ENCODE results near the gene ZNF610. TPM values are rescaled to one million over a fixed set of nuclear protein-coding genes. Genes with fewer than 3 reads are reported as not detected.
A peak's percentile ranks its signal among the peaks of the same experiment; 100 is the strongest.
"Not testable (repeated sequence)": the region's sequence is repeated elsewhere in the genome, so short reads cannot be mapped to it uniquely, and the experiment has no call there.

ZNF610 gene
- total RNA-seq = 1 to 10 TPM; 2.4 to 2.9 TPM

DNA sequence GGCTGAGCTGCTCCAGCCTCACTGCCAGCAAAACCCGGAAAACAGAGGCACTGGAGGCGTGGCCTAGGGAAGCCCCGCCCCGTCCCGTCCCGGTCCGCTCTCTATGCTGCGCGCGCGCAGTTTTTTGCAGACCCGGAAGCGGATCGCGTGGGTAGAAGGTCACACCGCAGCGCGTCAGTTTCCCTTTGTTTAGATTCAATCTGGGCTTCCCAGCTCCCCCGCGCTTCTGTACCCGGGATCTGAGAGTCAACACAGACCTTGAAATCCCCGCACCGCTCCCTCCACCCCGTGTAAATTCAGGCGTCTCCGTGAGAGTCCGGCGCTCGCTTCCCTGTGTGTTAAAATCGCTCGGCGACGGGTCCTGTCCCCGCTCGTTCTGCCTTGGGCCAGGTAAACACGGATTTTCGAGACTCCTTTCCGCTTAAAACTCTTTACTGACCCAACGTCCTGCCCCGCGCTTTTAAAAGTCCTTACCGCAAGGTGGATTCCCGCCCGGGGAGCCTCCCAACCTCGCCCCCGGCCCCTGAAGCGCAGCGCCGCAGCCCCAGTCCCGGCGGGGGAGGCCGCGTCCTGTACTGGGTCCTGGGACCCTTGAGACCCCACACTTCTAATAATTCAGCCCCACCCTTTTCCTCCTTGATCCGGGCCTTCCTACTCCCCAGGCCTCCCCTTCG, at the start of gene ZNF610:
TSS of gene ZNF610 (plus strand) at position 127 of the 674 bp plus-strand sequence. CDS start 12,930 bp downstream, outside the sequence.
- Mint-ChIP-seq H3K4me1 (peaks cover 5% of the 10 kb centered on the region), H3K4me3 (peak within 1 kb of the TSS; percentile 88), H3K27ac (peak within 1 kb of the TSS; percentile 97), H3K36me3 (peaks cover 40% of the 10 kb centered on the region), H3K27me3 (no peaks in the 10 kb centered on the region), H3K9me3 (peaks cover 24% of the 10 kb centered on the region)
- peak; percentile 91 for DNase-seq

DNA sequence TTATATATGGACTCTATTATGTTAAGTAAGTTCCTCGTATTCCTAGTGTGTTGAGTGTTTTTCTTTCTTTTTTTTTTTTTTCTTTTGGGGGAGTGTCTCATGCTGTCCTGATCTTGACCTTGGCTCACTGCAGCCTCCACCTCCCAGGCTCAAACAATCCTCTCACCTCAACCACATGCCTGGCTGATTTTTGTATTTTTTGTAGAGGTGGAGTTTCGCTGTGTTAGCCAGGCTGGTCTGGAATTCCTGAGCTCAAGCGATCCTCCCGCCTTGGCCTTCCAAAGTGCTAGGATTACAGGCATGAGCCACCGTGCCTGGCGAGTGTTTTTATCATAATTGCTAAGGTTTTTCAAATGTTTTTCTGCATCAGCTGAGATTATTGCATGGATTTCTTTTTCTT, 49.8 kb upstream of the ZNF610 start:
- DNase-seq = no peak
- no peak overlapping the region for H3K27ac Mint-ChIP-seq

DNA sequence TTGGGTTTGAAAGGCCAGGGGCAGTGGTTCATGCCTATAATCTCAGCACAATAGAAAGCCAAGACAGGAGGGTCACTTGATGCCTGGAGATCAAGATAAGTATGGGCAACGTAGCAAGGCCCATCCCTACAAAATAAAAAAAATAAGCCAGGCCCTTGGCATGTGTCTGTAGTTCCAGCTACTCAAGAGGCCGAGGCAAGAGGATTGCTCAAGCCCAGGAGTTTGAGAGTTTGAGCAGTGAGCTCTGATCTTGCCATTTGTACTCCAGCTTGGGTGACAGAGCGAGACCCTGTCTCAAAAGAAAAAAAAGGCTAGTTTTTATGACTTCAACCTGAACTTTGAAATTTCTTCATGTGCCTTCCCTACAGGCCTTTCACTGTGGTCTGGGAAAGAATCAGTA, 44.3 kb upstream of the ZNF610 start:
- H3K4me3 Mint-ChIP-seq = no peak overlapping the region
- H3K36me3 Mint-ChIP-seq = peaks cover 80% of the 10 kb centered on the region
- no peaks in the 10 kb centered on the region for H3K27me3 Mint-ChIP-seq
- H3K9me3 Mint-ChIP-seq = peaks cover 49% of the 10 kb centered on the region
- no peak for DNase-seq
- peaks cover 2% of the 10 kb centered on the region for H3K4me1 Mint-ChIP-seq
- no peak overlapping the region for H3K27ac Mint-ChIP-seq

More for the DNA sequence above, 49.8 kb upstream of the ZNF610 start:
- Mint-ChIP-seq H3K9me3 (peaks cover 52% of the 10 kb centered on the region), H3K36me3 (peaks cover 98% of the 10 kb centered on the region), H3K27me3 (no peaks in the 10 kb centered on the region), H3K4me1 (no peaks in the 10 kb centered on the region), H3K4me3 (no peak overlapping the region)

DNA sequence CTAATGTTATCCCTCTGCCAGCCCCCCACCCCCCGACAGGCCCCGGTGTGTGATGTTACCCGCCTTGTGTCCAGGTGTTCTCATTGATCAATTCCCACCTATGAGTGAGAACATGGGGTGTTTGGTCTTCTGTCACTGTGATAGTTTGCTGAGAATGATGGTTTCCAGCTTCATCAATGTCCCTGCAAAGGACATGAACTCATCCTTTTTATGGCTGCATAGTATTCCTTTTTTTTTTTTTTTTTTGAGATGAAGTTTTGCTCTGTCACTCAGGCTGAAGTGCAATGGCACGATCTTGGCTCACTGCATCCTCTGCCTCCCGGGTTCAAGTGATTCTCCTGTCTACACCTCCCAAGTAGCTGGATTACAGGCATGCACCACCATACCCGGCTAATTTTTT, 43.1 kb upstream of the ZNF610 start:
- Mint-ChIP-seq H3K36me3 (peaks cover 77% of the 10 kb centered on the region), H3K9me3 (peaks cover 49% of the 10 kb centered on the region), H3K4me1 (peaks cover 11% of the 10 kb centered on the region)
- DNase-seq, H3K4me3 Mint-ChIP-seq, H3K27me3 Mint-ChIP-seq, H3K27ac Mint-ChIP-seq: not testable (repeated sequence)

DNA sequence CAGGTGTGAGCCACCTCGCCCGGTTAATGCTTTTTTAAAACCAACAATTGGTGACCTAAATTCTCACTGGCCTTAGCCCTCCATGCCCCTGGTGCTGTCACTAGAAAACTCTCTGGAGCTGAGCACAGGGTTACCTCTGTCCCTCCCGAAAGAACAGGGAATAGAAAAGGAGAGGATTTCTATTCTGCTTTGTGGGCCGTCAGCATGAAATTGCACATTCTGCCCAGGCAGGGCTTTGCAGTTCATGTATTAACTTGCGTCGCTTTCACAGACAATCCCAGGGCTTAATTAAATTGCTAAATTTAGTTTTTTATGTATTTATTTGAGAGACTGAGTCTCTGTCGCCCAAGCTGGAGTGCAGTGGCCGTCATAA, 39.7 kb upstream of the ZNF610 start:
- H3K27ac Mint-ChIP-seq = no peak overlapping the region
- H3K4me1 Mint-ChIP-seq = peaks cover 17% of the 10 kb centered on the region
- peaks cover 51% of the 10 kb centered on the region for H3K9me3 Mint-ChIP-seq
- H3K27me3 Mint-ChIP-seq = no peaks in the 10 kb centered on the region
- H3K36me3 Mint-ChIP-seq = peaks cover 79% of the 10 kb centered on the region
- DNase-seq = no peak
- H3K4me3 Mint-ChIP-seq = peak overlapping the region; percentile 69

DNA sequence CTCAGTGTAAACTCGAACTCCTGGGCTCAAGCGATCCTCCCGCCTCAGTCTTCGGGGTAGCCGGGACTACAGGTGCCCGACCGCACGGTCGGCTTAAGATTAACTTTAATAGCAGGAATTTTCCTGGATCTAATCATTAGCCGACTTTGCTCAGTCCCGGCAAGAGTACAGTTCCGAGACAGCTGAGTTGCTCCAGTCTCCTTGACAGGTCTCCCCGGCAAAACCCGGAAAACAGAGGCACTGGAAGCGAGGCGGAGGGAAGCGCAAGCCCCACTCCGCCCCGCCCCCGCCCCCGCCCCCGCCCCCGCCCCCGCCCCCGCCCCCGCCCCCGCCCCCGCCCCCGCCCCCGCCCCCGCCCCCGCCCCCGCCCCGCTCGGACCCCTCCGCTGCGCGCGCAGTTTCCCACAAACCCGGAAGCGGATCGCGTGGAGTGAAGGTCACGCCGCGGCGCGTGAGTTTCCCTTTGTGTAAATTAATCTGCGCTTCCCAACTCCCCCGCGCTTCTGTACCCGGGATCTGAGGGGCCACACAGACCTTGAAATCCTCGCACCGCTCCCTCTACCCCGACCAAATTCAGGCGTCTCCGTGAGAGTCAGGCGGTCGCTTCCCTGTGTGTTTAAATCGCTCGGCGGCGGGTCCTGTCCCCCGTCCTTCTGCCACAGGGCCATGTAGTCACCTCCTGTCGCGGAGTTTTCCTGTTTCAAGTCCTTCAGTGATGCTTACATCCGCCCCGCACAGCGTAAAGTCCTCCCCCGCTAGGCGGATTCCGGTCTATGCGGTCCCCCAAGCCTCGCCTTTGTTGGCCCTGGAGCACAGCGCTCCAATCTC, 39.1 kb upstream of the ZNF610 start, which contains the start of gene ZNF480:
TSS of gene ZNF480 (plus strand) at position 397 of the 828 bp plus-strand sequence. CDS start 3,244 bp downstream, outside the sequence.
- peak; percentile 61 for DNase-seq
- Mint-ChIP-seq H3K36me3 (peaks cover 79% of the 10 kb centered on the region), H3K27ac (peak within 1 kb of the TSS; percentile 92), H3K4me3 (peak within 1 kb of the TSS; percentile 86), H3K27me3 (no peaks in the 10 kb centered on the region), H3K4me1 (peaks cover 17% of the 10 kb centered on the region), H3K9me3 (peaks cover 54% of the 10 kb centered on the region)

DNA sequence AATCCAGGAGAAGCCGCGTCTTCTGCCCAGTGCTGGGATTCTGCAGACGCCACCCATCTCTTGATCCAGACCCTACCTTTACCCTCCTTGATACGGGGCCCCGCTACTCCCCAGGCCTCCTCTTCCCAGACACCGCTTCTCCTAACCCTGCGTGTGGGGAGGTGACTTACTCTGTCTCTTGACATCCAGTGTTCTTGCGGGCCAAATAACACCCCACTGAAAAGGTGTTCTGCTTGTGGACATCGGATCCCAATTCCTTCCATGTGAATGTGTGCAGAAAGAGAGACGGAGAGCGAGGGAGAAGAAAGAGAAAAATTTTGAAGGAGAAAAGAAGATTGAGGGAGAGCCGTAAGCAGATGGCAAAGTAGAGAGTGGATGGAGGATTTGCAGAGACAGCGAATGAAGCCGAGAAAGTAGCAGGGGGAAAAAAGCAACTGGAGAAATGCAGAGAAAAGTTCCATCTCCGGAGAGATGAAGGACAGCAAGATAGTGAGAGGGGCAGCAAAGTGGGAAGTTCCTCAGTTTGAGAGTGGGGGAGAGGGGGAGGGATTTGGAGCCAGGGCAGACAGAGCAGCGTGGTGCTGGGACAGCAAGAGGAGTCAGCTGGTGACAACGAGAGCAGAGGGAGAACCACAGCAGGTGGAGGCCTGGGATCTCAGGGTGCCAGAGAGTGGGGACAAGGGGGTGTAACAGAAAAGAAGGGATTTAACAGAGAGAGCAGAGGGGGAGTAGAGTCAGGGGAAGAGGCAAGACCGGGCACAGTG, 38.3 kb upstream of the ZNF610 start:
- Mint-ChIP-seq H3K4me3 (peak overlapping the region; percentile 86), H3K36me3 (peaks cover 80% of the 10 kb centered on the region), H3K27ac (peak overlapping the region; percentile 92), H3K27me3 (no peaks in the 10 kb centered on the region), H3K9me3 (peaks cover 54% of the 10 kb centered on the region), H3K4me1 (peaks cover 17% of the 10 kb centered on the region)
- no peak for DNase-seq

DNA sequence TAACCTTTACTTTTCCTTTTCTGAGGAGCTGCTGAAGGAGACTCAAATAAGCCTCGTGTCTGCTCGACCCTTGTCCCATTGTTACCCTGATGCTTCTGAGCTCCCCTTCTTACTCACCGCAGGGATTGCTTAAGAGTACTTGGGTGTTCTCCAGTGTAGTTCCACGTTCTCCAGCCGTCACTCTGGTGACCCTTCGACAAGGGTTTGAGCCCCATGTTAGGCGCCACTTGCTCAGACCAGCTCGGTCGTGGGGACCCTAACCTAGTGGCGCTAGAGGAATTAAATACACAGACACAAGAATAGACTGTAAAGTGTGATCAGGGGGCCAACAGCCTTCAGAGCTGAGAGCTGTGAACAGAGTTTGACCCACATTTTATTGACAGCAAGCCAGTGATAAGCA, 28.8 kb upstream of the ZNF610 start:
- H3K36me3 Mint-ChIP-seq = peaks cover 87% of the 10 kb centered on the region
- H3K27me3 Mint-ChIP-seq = no peaks in the 10 kb centered on the region
- no peaks in the 10 kb centered on the region for H3K4me1 Mint-ChIP-seq
- H3K27ac Mint-ChIP-seq = no peak overlapping the region
- H3K4me3 Mint-ChIP-seq = no peak overlapping the region
- DNase-seq = no peak
- peaks cover 53% of the 10 kb centered on the region for H3K9me3 Mint-ChIP-seq

DNA sequence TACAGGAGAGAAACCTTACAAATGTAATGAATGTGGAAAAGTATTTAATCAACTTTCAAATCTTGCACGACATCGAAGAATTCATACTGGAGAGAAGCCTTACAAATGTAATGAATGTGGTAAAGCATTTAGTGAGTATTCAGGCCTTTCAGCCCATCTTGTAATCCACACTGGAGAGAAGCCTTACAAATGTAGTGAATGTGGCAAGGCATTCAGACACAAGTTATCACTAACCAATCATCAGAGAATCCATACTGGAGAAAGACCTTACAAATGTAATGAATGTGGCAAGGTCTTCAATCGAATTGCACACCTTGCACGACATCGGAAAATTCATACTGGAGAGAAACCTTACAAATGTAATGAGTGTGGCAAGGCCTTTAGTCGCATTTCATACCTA, 13.6 kb upstream of the ZNF610 start:
- H3K36me3 Mint-ChIP-seq = peaks cover 74% of the 10 kb centered on the region
- no peaks in the 10 kb centered on the region for H3K27me3 Mint-ChIP-seq
- no peak overlapping the region for H3K27ac Mint-ChIP-seq
- no peak for DNase-seq
- H3K9me3 Mint-ChIP-seq = peaks cover 80% of the 10 kb centered on the region
- no peaks in the 10 kb centered on the region for H3K4me1 Mint-ChIP-seq
- H3K4me3 Mint-ChIP-seq = no peak overlapping the region

DNA sequence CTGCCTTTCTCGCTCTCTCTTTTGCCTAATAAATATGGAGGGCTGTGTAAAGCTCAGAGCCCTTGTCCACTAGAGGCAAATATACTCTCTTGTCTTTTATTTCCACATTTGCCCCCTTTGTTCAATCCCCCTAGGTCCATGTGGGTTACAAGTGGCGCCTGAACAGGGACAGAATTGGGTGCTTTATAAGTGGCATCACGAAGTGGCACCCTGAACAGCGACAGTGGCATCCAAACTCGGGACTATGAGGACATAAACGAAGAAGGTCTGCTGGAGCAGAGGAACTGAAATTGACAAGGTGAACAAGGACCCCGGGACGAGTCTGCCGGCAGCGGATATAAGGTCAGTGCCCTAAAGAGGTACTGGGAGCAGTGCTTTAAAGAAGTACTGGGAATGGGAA, 4.3 kb upstream of the ZNF610 start:
- Mint-ChIP-seq H3K27me3 (no peaks in the 10 kb centered on the region), H3K4me1 (peaks cover 4% of the 10 kb centered on the region), H3K36me3 (peaks cover 25% of the 10 kb centered on the region), H3K9me3 (peaks cover 41% of the 10 kb centered on the region), H3K4me3 (no peak overlapping the region), H3K27ac (no peak overlapping the region)
- no peak for DNase-seq

DNA sequence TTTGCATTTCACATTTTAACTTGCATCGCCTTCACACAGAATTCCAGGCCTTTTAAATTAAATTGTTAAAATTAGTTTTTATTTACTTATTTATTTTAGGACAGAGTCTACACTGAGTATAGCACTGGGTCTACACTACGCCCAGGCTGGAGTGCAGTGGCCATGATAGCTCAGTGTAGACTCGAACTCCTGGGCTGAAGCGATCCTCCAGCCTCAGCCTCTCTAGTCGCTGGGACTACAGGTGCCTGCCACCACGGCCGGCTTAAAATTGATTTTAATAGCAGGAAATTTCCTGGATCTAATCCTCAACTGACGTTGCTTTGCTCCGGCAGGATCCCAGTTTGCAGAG, 301 bp upstream of the ZNF610 start:
- peaks cover 5% of the 10 kb centered on the region for H3K4me1 Mint-ChIP-seq
- H3K4me3 Mint-ChIP-seq = peak overlapping the region; percentile 88
- no peak for DNase-seq
- H3K9me3 Mint-ChIP-seq = peaks cover 28% of the 10 kb centered on the region
- H3K36me3 Mint-ChIP-seq = peaks cover 45% of the 10 kb centered on the region
- H3K27me3 Mint-ChIP-seq = no peaks in the 10 kb centered on the region
- peak overlapping the region; percentile 97 for H3K27ac Mint-ChIP-seq

DNA sequence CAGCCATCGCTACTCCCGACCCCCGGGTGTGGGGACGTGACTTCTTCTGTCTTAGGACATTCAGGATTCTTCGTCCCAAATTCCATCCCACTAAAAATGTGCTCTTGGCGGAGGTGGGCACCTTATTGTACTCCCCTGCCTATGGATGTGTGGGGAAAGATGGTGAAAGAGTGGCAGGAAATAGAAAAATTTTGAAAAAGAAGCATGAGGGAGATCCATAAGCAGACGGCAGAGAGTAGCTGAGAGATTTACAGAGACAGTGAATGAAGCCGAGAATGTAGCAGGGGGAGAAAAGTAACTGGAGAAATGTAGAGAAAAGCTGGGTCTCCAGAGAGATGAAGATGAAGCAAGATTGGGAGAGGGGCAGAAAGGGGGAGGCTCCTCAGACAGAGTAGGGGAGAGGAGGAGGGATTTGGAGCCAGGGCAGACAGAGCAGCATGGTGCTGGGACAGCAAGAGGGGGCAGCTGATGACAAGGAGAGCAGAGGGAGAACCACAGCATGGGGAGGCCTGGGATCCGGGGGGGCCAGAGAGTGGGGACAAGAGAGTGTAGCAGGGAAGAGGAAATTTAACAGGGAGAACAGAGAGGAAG, 843 bp downstream of the ZNF610 start:
- Mint-ChIP-seq H3K36me3 (peaks cover 38% of the 10 kb centered on the region), H3K4me1 (peaks cover 5% of the 10 kb centered on the region), H3K9me3 (peaks cover 20% of the 10 kb centered on the region), H3K27ac (peak overlapping the region; percentile 97), H3K4me3 (peak overlapping the region; percentile 88), H3K27me3 (no peaks in the 10 kb centered on the region)
- no peak for DNase-seq

DNA sequence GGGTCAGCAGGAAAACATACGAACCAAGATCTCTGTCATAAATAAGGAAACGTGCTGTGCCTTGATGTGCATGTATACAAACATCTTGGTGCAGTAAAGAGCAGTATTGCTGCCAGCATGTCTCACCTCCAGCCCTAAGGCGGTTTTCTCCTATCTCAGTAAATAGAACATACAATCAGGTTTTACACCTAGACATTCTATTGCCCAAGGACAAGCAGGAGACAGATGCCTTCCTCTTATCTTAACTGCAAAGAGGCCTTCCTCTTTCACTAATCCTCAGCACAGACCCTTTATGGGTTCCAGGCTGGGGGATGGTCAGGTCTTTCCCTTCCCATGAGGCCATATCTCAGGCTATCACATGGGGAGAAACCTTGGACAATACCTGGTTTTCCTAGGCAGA, 3.0 kb downstream of the ZNF610 start:
- H3K36me3 Mint-ChIP-seq = peaks cover 35% of the 10 kb centered on the region
- H3K27ac Mint-ChIP-seq, H3K4me3 Mint-ChIP-seq, H3K27me3 Mint-ChIP-seq, H3K4me1 Mint-ChIP-seq, DNase-seq, H3K9me3 Mint-ChIP-seq: not testable (repeated sequence)

DNA sequence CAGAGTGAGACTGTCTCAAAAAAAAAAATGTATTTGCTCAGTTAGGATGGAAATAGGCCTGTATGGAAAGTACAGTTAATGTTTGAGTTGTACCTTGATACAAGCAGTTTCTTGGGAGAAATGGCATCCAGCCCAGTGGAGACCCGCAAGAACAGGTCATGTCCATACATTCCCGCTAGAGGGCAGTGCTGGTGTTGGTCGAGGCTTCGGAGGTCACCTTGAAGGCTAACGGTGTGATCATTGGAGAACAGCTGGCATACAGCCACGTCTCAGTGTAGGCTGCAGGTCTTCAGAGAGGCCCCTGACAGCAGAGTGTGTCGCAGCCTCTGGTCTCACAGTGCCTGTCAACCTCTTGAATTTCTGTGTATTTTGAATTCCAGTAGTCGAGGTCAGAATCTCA, 7.5 kb downstream of the ZNF610 start:
- Mint-ChIP-seq H3K27ac (no peak overlapping the region), H3K4me1 (no peaks in the 10 kb centered on the region), H3K27me3 (no peaks in the 10 kb centered on the region), H3K9me3 (peaks cover 2% of the 10 kb centered on the region), H3K4me3 (no peak overlapping the region), H3K36me3 (peaks cover 25% of the 10 kb centered on the region)
- peak; percentile 41 for DNase-seq

DNA sequence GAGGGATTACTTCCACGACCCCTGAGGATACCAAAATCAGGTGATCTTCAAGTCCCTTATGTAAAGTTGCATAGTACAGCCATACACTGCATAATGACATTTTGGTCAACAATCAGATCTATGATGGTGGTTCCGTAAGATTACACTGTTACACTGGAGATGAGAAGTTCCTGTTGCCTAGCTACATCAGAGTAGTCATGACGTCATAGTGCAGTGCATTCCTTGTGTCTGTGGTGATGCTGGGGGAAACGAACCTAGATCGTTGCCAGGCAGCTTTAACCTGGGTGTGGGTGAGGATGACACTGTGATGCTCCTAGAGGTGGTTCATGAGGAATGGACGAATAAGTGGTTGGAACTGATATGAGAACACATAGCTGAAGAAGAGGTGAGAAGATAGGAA, 9.1 kb downstream of the ZNF610 start:
- no peak for DNase-seq

More for the DNA sequence above, 9.1 kb downstream of the ZNF610 start:
- H3K27ac Mint-ChIP-seq = no peak overlapping the region
- H3K27me3 Mint-ChIP-seq = no peaks in the 10 kb centered on the region
- no peaks in the 10 kb centered on the region for H3K4me1 Mint-ChIP-seq
- H3K36me3 Mint-ChIP-seq = peaks cover 30% of the 10 kb centered on the region
- H3K4me3 Mint-ChIP-seq = no peak overlapping the region
- peaks cover 5% of the 10 kb centered on the region for H3K9me3 Mint-ChIP-seq

All from activated naive CD8-positive, alpha-beta T cell treated with anti-CD3 and anti-CD28 coated beads for 36 hours (primary cell).